Left cardiac atrium (tissue), 4 donors: ENCODE data around the gene CASQ1. TPM values are rescaled to one million over a fixed set of nuclear protein-coding genes. Genes with fewer than 3 reads are reported as not detected.

ENCODE experiments used
- ATAC-seq, 2 donors: fragments of 200-7000 bp; cut with Tn5 transposase; one replicate each; pipeline ENCODE4 v1.9.1; 2020; ENCODE audit warnings: mild to moderate bottlenecking in 2 of 2, moderate library complexity in 2 of 2
- DNase-seq: peaks from one replicate; pipeline ENCODE4 v3.0.0-alpha.2; 2020
- intact Hi-C, 2 donors: fragments of 100-400 bp; cut with DNase I; formaldehyde crosslinking; loops; one replicate each; pipeline versions ENCODE4 v1.14.1 to v1.15.1; 2022 to 2023
- total RNA-seq, 2 donors: library from RNA; stranded (reverse); fragmentation: NEBNext Ultra II Directional; extraction: Animal tissue kit (Norgen Biotek cat#: 25700); gene quantifications; one replicate each; pipeline ENCODE4 v1.2.1, GENCODE V29; 2021
- donor health status: DM: no; HTN: yes; CAD: no.
- donor health status: DM: no; HTN: yes; CAD: no; lungs with severe emphysema.
- donor health status: DM: yes; HTN: yes; CAD: no.
- donor health status: Dilated cardiomyopathy.

CASQ1 gene
- total RNA-seq, 2 donors from 2014 or later = 10.5 to 21.8 TPM

DNA sequence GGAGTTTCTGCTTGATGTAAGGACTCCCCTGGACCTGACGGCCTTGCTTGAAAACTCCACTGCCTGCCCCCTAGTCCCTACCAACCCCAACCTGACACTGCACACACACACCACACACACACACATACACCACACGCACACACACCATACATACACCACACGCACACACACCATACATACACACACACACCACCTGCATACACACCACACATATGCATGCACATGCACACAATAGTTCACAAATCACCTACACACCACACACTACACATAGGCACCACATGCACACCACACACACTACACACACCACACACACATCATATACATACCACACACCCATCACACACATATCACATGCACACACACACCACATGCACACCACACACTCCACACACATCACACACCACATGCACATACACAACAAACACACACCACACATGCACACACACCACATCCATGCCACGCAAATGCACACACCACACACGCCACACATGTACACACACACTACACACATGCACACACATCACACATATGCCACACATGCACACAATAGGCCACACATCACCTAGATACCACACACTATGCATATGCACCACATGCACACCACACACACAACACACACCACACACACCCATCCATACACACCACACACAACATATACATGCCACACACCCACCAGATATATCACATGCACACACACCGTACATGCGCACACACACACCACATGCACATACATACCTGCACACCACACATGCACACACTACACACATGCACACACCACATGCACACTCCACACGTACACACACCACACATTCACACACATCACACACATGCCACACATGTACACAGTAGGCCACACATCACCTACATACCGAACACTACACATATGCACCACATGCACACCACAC, 3.7 kb downstream of the CASQ1 start:
- intact Hi-C loops = loop anchor here (2.0 to 10.0 kb wide), 5 partner anchors 27 to 183 kb away; no protein-coding TSS in a partner anchor
- ATAC-seq = no peak
- DNase-seq = no peak

DNA sequence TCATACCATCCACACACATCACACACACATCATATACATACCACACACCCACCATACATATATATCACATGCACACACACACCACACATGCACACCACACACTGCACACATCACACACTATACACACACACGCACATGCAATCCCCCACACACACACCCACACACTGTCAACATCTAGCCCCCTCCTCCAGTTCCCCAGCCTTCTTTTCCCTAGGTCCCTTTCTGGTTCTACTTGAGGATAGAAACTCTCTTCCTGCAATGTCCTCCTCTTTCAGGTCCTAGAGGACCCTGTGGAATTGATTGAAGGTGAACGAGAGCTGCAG, 4.3 kb downstream of the CASQ1 start:
- no peak for ATAC-seq
- intact Hi-C loops = loop anchor here (5.0 to 10.0 kb wide), 2 partner anchors 60 to 183 kb away; no protein-coding TSS in a partner anchor
- no peak for DNase-seq

DNA sequence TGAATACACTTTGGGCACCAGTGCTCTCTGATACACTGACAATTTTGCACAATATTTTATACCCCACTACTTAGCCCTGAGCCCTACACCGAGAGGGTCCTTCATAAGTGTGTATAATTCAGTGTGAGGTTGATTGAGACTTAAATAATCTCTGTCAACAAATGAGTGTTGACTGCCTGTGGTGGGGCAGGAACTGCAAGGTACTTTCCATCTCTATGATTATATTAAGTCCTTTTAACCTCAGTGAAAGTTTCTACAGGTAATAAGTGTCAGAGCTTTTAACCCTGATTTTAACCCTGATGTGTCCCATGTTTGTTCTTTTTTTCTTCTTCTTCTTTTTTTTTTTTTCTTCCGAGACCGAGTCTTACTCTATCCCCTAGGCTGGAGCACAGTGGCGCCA, 5.8 kb downstream of the CASQ1 start:
- DNase-seq = no peak
- intact Hi-C loops = loop anchor here in 1 of 2 donors (10.0 kb wide), 1 partner anchor 59 kb away; no protein-coding TSS in a partner anchor
- ATAC-seq = no peak

DNA sequence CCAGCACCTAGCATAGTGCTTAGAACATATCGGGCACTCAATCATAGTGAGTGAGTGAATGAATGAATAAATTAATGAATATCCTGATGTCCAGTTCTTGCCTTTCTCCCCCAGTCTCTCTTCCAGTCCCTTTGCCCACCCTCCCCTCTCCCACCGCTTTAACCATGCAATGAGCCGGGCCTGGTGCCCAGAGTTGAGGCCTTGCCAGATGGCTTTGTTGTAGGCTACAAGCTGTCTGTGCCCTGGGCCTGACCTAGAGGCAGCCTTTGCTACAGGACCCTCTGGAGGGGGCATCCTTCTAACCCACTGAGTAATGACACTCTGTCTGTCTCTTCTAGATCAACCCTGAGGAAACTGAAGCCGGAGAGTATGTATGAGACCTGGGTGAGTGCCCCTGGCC, 6.9 kb downstream of the CASQ1 start:
- ATAC-seq = no peak
- intact Hi-C loops = loop anchor here in 1 of 2 donors (10.0 kb wide), 1 partner anchor 58 kb away; no protein-coding TSS in a partner anchor
- no peak for DNase-seq

- no peak for ATAC-seq
- intact Hi-C loops = no loop called here
- no peak for DNase-seq
These were observed 10.4 kb downstream of the CASQ1 start for GRCh38 chr1:160200786-160201185.

DNA sequence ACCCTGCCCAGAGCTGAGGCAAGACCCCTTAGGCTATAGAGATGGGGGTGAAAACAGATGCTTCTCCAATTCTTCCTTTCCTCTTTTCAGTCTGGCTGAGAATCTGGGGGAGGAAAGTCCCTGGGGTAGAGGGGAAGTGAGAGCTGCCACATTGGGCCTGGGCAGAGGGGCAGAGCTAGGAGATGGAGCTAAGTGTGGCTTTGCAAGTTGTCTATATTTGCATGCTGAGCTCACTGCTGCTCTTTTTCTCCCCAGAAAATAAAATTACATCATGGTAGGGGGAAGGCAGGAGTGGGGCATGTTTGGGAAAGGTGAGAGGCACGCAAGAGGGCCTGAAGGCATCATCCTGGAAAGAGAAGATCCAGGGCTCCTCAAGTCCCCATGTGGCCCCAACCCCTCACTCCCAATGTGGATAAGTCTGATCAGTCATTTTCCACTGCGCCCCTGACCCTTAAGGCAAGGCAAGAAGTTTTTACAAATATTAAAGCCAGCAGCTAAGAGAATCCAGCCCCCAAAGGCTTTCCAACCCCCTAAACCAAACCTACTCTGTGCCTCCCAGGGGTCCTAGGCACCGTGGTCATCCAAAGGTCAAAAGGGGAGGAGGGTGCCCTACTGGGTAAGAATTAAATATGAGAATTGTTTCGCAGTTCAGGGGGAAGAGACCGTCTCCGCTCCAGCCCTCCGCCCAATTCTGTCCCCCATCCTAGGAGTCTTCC, 14.3 kb downstream of the CASQ1 start:
- ATAC-seq (no peak), DNase-seq (no peak)
- intact Hi-C loops = loop anchor here in 1 of 2 donors (5.0 kb wide), 1 partner anchor 43 kb away; no protein-coding TSS in a partner anchor

GRCh38 chr1:160205242-160206035, 15.1 kb downstream of the CASQ1 start, which contains the start of gene PEA15:
Gene PEA15 (plus strand): TSS chr1:160205384. CDS start chr1:160211545, 6,161 bp downstream.
- peak; percentile 86 for DNase-seq
- intact Hi-C loops = loop anchor here in 1 of 2 donors (5.0 kb wide), 1 partner anchor 42 kb away; no protein-coding TSS in a partner anchor
- peak; percentile 87 to 90 for ATAC-seq

- peak; percentile 64 for DNase-seq
- peak; percentile 35 to 62 for ATAC-seq
- intact Hi-C loops = loop anchor here in 1 of 2 donors (5.0 kb wide), 1 partner anchor 41 kb away; no protein-coding TSS in a partner anchor
These were observed 15.6 kb downstream of the CASQ1 start for GRCh38 chr1:160206036-160206389.

DNA sequence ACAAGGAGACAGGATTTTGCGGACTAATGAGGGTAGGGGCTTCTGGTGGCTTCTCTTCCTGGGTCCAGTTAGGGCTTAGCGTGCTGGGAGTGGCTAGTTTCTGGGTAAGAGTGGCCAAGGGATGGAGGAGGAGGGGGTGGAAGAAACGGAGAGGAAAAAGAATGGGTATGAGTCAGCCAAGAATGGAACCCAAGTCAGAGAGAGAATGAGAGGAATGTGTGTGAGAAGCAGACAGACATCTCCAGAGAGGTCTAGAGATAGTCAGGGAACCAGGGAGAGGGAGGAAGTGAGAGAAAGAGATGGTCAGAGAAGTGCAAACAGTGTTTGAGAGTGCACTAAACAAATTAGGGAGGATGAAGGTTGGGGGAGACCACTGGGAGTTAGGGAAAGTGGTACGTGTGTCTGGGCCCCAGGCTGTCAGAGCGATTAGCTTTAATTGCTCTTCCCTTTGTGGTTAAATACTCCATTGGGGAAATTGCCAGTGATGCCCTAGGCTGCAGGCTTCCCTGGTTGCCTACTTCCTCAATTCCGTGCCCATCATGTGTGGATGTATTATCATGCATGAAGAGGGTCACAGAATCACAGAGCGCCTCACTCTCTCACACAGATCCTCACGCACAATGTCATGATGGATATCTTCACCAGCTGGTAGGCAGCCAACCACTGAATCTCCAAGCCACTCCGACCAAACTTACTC, 16.2 kb downstream of the CASQ1 start:
- DNase-seq = no peak
- intact Hi-C loops = loop anchor here in 1 of 2 donors (5.0 kb wide), 1 partner anchor 41 kb away; no protein-coding TSS in a partner anchor
- ATAC-seq = peak in 1 of 2 donors; percentile 45

DNA sequence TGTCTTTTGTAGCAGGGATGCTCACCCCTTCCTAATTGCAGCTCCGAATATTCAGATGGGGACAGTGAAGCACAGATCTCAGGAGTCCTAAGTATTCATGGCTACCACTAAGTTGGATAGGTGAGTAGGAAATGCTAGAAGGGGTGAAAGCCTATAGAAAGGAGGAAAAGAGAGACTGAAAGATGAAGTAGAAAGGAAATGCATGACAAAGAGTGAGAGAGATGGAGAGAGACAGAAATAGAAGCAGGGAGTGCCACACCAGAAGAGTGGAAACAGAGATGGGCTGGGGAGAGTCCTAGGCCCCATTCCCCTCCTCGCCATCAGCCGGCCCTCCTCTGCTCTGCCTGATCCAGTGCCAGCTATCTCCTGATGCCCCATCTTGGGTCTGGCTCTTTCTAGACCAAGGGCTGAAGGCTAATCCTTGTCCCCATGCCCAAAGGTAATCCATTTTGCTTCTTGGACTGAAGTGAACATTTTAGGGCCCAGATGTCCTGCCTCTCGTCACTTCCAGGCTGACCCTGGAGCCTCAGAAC, 16.8 kb downstream of the CASQ1 start:
- intact Hi-C loops = loop anchor here in 1 of 2 donors (5.0 kb wide), 1 partner anchor 40 kb away; no protein-coding TSS in a partner anchor
- ATAC-seq (no peak), DNase-seq (no peak)

GRCh38 chr1:160207771-160208556, 17.6 kb downstream of the CASQ1 start:
- intact Hi-C loops = loop anchor here in 1 of 2 donors (5.0 kb wide), 1 partner anchor 39 kb away; no protein-coding TSS in a partner anchor
- DNase-seq (peak; percentile 61), ATAC-seq (no peak)

GRCh38 chr1:160208557-160209320, 18.4 kb downstream of the CASQ1 start:
- ATAC-seq = no peak
- intact Hi-C loops = loop anchor here in 1 of 2 donors (5.0 kb wide), 1 partner anchor 39 kb away; no protein-coding TSS in a partner anchor

DNA sequence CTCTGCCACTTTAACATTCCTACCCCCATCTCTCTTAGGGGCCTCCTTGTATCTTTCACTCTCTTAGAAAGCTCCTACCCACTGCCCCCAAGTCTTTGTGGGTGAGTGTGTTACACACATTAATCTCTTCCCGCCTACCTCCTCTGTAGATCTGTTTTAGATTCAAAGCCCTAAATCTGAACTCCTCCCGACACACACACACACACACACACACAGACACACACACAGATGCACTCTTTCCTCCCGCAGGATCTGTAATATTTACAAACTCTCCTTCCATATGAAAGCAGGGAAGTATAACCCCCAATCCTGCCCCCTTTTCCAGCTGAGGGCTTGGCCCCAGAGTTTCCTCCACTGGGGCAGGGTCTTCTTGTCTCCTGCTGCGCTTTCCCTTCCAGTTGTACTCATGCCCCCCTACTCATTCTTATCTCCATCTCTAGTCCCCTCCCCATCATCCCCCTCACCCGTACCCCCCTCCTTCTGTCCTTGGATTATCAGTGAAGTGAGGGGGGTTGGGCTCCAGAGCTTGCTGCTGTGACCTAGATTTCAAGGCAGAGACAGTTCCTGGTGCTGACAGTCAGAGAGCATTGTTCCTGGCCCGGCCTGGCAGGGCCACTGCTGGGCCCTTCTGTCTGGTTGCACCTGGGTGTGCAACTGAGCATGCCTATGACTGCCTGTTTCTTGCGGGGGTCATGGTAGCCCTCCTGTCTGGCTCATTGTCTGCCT, 19.1 kb downstream of the CASQ1 start:
- ATAC-seq (peak; percentile 21 to 60), DNase-seq (peak; percentile 48)
- intact Hi-C loops = loop anchor here in 1 of 2 donors (5.0 kb wide), 1 partner anchor 38 kb away; no protein-coding TSS in a partner anchor

More at GRCh38 chr1:160208557-160209320, 18.4 kb downstream of the CASQ1 start:
- no peak for DNase-seq

- ATAC-seq (no peak), DNase-seq (no peak)
- intact Hi-C loops = no loop called here
These were observed 20.2 kb downstream of the CASQ1 start for GRCh38 chr1:160210561-160210960.

DNA sequence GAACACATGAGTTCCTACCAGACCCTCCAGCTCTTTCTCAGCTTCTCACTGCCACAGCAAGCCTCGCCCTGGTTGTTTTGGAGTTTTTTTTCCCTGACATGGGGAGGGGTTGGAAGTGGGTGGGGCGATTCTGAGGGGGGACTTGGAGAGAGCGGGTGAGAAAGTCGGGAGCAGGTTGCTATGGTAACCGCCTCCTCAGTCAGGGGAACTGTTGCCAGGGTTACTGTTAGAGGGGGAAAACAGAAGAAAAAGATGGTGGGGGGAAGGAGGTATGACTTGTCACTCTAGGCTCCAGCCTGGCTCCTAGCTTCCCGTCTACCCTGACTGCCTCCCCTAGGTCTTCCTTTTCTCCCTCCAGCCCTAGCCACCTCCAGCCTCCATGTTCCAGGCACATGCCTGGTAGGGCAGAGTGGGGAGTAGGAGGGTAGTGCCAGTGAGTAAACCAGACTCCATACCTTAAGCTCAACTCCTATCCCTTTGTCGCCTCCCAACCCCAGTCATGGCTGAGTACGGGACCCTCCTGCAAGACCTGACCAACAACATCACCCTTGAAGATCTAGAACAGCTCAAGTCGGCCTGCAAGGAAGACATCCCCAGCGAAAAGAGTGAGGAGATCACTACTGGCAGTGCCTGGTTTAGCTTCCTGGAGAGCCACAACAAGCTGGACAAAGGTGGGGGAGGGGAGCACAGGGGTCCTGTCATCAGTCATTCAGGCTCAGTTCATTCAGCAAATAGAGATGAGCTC, 20.8 kb downstream of the CASQ1 start:
- ATAC-seq (no peak), DNase-seq (no peak)
- intact Hi-C loops = no loop called here
